GM23338 (cell line): ENCODE measurements around the gene CCDC146.

Experiments
- CREB1 ChIP-seq: fragments of 250-450 bp; sonication (Bioruptor Pico); IDR thresholded peaks from 2 replicates; pipeline ENCODE4 v1.5.0; 2020; ENCODE audit warnings: low read depth, mild to moderate bottlenecking, moderate library complexity
- CTCF ChIP-seq, 2 experiments: fragments of 200-600 bp in 1 of 2; sonication (generic) in 1 of 2; conservative IDR thresholded peaks; 2 replicates each; pipeline versions ENCODE4 v1.5.1 to v1.6.1; 2016 to 2017; ENCODE audit warnings: antibody characterized with exemption in 2 of 2, low read depth in 2 of 2, mild to moderate bottlenecking in 2 of 2, moderate library complexity in 1 of 2
- EZH2 ChIP-seq: fragments of 200-600 bp; sonication (generic); IDR thresholded peaks from one replicate; pipeline ENCODE4 v1.8.0; 2017; ENCODE audit warnings: antibody characterized with exemption, mild to moderate bottlenecking, low read depth; ENCODE audit not compliant: unreplicated experiment
- EZH2phosphoT487 ChIP-seq: fragments of 200-600 bp; sonication (generic); IDR thresholded peaks from one replicate; pipeline ENCODE4 v1.8.1; 2018; ENCODE audit warnings: antibody characterized with exemption; ENCODE audit not compliant: unreplicated experiment
- JUNB ChIP-seq: IDR thresholded peaks from one replicate; pipeline ENCODE4 v1.6.1; 2016; ENCODE audit warnings: antibody characterized with exemption; ENCODE audit not compliant: unreplicated experiment
- POLR2AphosphoS5 ChIP-seq: IDR thresholded peaks from 2 replicates; pipeline ENCODE4 v1.6.1; 2016; ENCODE audit warnings: antibody characterized with exemption, low read depth
- REST ChIP-seq: IDR thresholded peaks from one replicate; pipeline ENCODE4 v1.6.1; 2018; ENCODE audit warnings: antibody characterized with exemption; ENCODE audit not compliant: unreplicated experiment
- ZNF331 ChIP-seq: fragments of 250-450 bp; sonication (Bioruptor Pico); IDR thresholded peaks from 2 replicates; pipeline ENCODE4 v1.5.0; 2020; ENCODE audit warnings: low read depth, mild to moderate bottlenecking, moderate library complexity

GRCh38 chr7:77313085-77313484, 190.7 kb downstream of the CCDC146 start:
- no peak for TF ChIP-seq CTCF (conservative IDR thresholded peaks at IDR 0.05; ENCODE audit: low read depth in 2 of 2)
- TF ChIP-seq CREB1 (CRISPR knock-in tag), result no peak
- no peak for TF ChIP-seq EZH2
- no peak for TF ChIP-seq POLR2AphosphoS5
- TF ChIP-seq EZH2phosphoT487, result no peak
- no peak for TF ChIP-seq REST
- TF ChIP-seq ZNF331 (CRISPR knock-in tag), result no peak
- no peak for TF ChIP-seq JUNB
